ENCODE measurements around the gene FRMD3.

- TF ChIP-seq POLR2AphosphoS5 (IDR thresholded peaks at IDR 0.05; ENCODE audit: low read depth, low read length), result peak; percentile 58
- peak; percentile 82 for TF ChIP-seq CTCF (IDR thresholded peaks at IDR 0.05)
- 0 out of 4 replicates have a peak, but pooled peaks of 1 of the 2 experiments have one; percentile 32 for TF ChIP-seq REST (IDR thresholded peaks at IDR 0.05; ENCODE audit: insufficient read depth in 1 of 2, low read depth in 2 of 2, low read length in 1 of 2)
- 0 out of 2 replicates have a peak, but pooled peaks have one; percentile 26 for TF ChIP-seq SIN3A (IDR thresholded peaks at IDR 0.05; ENCODE audit: borderline replicate concordance, insufficient read depth, low read depth, low read length)
These were observed at the start of gene FRMD3 for GRCh38 chr9:83538172-83538889.

Measured in Panc1 (cell line).